Mesodermal cell (in vitro differentiated cells): ENCODE results near the gene USP22.

Experiments
- H3K27ac ChIP-seq: 2 replicates; pipeline ENCODE4 v1.7.0; 2013; ENCODE audit warnings: mild to moderate bottlenecking, low read depth, low read length, moderate library complexity; ENCODE audit not compliant: severe bottlenecking
- H3K36me3 ChIP-seq: 2 replicates; pipeline ENCODE4 v1.7.1; 2013; ENCODE audit warnings: mild to moderate bottlenecking, low read length, moderate library complexity; ENCODE audit not compliant: control insufficient read depth, insufficient read depth
- H3K4me1 ChIP-seq: one replicate; pipeline ENCODE4 v1.7.1; 2013; ENCODE audit warnings: mild to moderate bottlenecking, low read length; ENCODE audit not compliant: insufficient read depth, control insufficient read depth, poor library complexity, severe bottlenecking
- H3K4me3 ChIP-seq: 2 replicates; pipeline ENCODE4 v1.7.0; 2013; ENCODE audit warnings: low read length, control low read depth, mild to moderate bottlenecking; ENCODE audit not compliant: insufficient read depth, poor library complexity, severe bottlenecking; ENCODE audit errors: extremely low read depth
- H3K9me3 ChIP-seq: 2 replicates; pipeline ENCODE4 v1.7.1; 2013; ENCODE audit warnings: mild to moderate bottlenecking, low read length, moderate library complexity; ENCODE audit not compliant: control insufficient read depth
- WGBS, 2 experiments: methylation state at CpG; one replicate each; pipeline ENCODE4 v1.1.5; 2013; ENCODE audit warnings: missing lambda C conversion rate in 2 of 2; ENCODE audit not compliant: insufficient coverage in 2 of 2; 5-methylcytosine and 5-hydroxymethylcytosine counted together

USP22 gene

DNA sequence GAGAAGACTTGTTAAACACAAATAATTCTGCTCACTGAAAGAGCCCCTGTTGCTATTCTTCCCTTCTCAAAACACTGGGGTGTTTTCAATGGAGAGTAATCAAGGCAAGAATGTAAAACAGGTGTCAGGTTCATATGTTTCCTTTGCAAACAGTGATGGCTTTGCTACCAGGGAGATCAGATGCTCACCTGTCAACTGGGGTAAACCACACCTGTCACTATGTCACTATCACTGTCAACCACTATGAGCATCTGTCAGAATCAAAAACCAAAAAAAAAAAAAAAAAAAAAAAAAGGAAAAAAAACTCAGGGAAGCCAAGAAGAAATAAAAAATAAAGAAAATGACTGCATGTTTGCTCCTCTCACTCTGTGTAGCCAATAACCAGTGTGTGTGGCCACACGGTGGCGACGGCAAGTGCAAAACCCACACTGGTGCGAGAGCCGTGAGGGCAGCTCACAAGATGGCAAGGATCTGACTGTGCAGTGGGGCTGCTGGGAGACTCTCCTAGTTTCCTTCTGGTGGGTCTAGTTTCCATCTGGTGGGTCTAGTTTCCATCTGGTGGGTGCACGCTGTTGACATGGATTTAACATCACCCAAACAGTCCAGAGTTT lies 22.7 kb downstream of the USP22 start:
- H3K36me3 ChIP-seq = peaks cover 100% of the 10 kb centered on the region
- peaks cover 2% of the 10 kb centered on the region for H3K4me1 ChIP-seq
- H3K27ac ChIP-seq = no peak overlapping the region
- WGBS, 2 experiments = 93% methylated on average over 3 to 5 of the region's 6 CpGs
- H3K9me3 ChIP-seq = no peaks in the 10 kb centered on the region
- no peak overlapping the region for H3K4me3 ChIP-seq

GRCh38 chr17:21018894-21019293 lies 23.9 kb downstream of the USP22 start:
- Histone ChIP-seq H3K9me3 (no peaks in the 10 kb centered on the region), H3K36me3 (peaks cover 100% of the 10 kb centered on the region), H3K27ac (no peak overlapping the region), H3K4me3 (no peak overlapping the region), H3K4me1 (peaks cover 4% of the 10 kb centered on the region)
- 93 to 99% methylated on average over 7 to 9 of the region's 9 CpGs for WGBS, 2 experiments

DNA sequence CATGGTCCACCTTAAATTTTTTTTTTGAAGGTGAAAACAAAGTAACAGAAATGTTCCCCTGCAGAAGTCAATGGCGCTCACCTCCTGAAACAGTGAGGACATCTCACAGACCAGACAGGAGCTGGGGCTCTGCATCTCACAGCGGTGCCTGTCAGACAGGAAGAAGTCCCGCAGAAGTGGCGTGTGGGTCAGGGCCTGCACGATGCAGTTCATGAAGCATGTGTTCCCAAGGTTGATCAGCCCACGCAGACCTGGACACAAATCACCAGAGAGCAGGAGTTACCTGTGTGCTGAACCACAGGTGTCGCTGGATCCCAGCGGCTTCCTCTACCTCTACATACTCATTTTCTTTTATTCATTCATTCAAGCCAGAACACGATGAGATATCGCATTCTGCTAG lies 24.9 kb downstream of the USP22 start:
- Histone ChIP-seq H3K36me3 (peaks cover 100% of the 10 kb centered on the region), H3K4me3 (no peak overlapping the region), H3K4me1 (peaks cover 4% of the 10 kb centered on the region)

DNA sequence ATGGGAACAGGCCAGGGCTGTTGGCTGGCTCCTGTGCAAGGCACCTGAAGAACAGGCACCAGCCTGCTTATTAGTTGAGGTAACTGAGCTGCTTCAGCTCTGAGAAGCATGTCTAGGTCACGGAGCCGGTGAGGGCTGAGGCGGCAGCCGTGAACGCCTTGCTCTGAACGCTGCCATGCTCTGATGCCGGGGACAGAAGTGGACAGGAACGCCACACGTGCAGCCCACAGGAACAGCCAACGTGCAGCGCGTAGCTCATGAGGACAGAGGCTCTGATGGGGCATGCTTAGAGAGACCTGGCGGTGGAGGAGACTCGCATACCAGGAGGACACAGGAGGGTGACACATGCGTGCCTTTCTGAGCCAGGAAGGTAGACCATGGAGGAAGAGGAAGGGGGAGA lies 25.6 kb downstream of the USP22 start:
- 94% methylated on average over 14 to 15 of the region's 15 CpGs for WGBS, 2 experiments
- H3K9me3 ChIP-seq = no peaks in the 10 kb centered on the region
- H3K36me3 ChIP-seq = peaks cover 100% of the 10 kb centered on the region

More for the DNA sequence above, 24.9 kb downstream of the USP22 start:
- Histone ChIP-seq H3K27ac (no peak overlapping the region), H3K9me3 (no peaks in the 10 kb centered on the region)
- WGBS, 2 experiments = 96 to 99% methylated on average over 9 to 10 of the region's 10 CpGs

DNA sequence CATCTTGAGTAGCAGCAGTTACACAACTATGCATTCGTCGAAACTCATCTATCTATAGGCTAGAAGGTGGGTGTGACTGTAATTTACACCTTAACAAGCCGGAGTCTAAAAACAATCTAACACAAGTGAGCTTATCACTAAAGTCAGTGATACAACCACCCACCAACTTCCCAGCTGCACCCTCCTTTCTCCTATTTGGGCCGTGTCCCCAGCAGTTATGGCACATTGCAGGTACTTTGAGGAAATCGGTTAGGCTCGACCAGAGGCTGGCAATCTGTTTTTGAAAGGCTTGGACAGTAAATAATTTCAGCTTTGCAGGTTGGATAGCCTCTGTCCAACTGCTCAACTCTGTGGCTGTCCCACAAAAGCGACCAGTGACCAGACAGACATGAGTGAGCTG lies 26.0 kb downstream of the USP22 start:
- no peak overlapping the region for H3K4me3 ChIP-seq
- WGBS, 2 experiments = 85 to 98% methylated on average over 3 to 5 of the region's 7 CpGs
- peaks cover 100% of the 10 kb centered on the region for H3K36me3 ChIP-seq
- no peak overlapping the region for H3K27ac ChIP-seq
- H3K9me3 ChIP-seq = no peaks in the 10 kb centered on the region
- H3K4me1 ChIP-seq = peaks cover 4% of the 10 kb centered on the region

More for the DNA sequence above, 25.6 kb downstream of the USP22 start:
- Histone ChIP-seq H3K27ac (no peak overlapping the region), H3K4me3 (no peak overlapping the region), H3K4me1 (peaks cover 4% of the 10 kb centered on the region)

DNA sequence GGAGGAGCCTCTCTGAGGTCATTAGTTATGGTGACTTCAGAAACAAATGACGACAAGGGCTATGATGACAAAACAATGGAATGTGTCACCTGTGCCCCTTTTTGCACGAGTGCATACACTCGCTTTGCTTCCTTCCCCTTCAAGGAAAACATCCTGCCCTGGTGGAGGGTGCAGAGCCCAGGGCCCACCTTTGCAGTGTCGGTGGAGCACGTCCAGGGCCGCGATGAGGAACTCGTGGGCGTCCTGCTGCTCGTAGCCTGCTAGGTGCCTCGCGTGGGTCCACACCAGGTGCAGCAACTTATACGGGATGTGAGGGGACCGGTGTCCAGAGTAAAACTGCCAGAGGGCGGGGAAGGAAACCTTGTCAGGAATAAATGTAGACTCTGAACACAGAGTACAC lies 27.2 kb downstream of the USP22 start:
- H3K4me3 ChIP-seq = no peak overlapping the region
- no peaks in the 10 kb centered on the region for H3K9me3 ChIP-seq
- H3K4me1 ChIP-seq = peaks cover 4% of the 10 kb centered on the region
- no peak overlapping the region for H3K27ac ChIP-seq
- H3K36me3 ChIP-seq = peaks cover 100% of the 10 kb centered on the region
- WGBS, 2 experiments = 92 to 98% methylated on average over 13 to 14 of the region's 15 CpGs

GRCh38 chr17:21014498-21014897 lies 28.3 kb downstream of the USP22 start:
- Histone ChIP-seq H3K4me3 (no peak overlapping the region), H3K27ac (no peak overlapping the region), H3K36me3 (peaks cover 100% of the 10 kb centered on the region), H3K9me3 (no peaks in the 10 kb centered on the region), H3K4me1 (peaks cover 4% of the 10 kb centered on the region)
- WGBS, 2 experiments = 98% methylated on average over 10 of the region's 11 CpGs

DNA sequence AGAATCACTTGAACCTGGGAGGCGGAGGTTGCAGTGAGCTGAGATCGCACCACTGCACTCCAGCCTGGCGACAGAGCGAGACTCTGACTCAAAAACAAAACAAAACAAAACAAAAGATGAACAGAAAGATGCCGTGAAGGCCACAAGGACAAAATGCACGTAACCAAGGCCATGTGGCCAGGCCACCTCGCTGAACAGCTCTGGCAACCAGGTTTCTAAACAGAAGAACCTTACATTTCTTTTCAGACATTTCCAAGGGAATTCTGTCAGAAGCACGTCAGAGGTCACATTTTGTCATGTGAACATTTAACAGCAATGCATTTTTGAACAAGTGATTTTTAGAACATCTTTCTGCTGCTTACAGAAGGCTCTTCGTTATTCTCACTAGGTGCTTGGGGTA lies 28.8 kb downstream of the USP22 start:
- no peak overlapping the region for H3K4me3 ChIP-seq
- no peak overlapping the region for H3K27ac ChIP-seq
- peaks cover 4% of the 10 kb centered on the region for H3K4me1 ChIP-seq
- H3K9me3 ChIP-seq = no peaks in the 10 kb centered on the region
- H3K36me3 ChIP-seq = peaks cover 100% of the 10 kb centered on the region
- 85 to 100% methylated on average over 5 to 6 of the region's 9 CpGs for WGBS, 2 experiments

- Histone ChIP-seq H3K27ac (no peak overlapping the region), H3K9me3 (no peaks in the 10 kb centered on the region), H3K4me3 (no peak overlapping the region), H3K4me1 (peaks cover 4% of the 10 kb centered on the region), H3K36me3 (peaks cover 100% of the 10 kb centered on the region)
- 93 to 98% methylated on average over 4 to 7 of the region's 8 CpGs for WGBS, 2 experiments
Observed at GRCh38 chr17:21012736-21013135, 30.1 kb downstream of the USP22 start.

- WGBS, 2 experiments = 96 to 97% methylated on average over 25 to 27 of the region's 27 CpGs
- peaks cover 98% of the 10 kb centered on the region for H3K36me3 ChIP-seq
- peaks cover 4% of the 10 kb centered on the region for H3K4me1 ChIP-seq
- no peaks in the 10 kb centered on the region for H3K9me3 ChIP-seq
- H3K27ac ChIP-seq = no peak overlapping the region
- H3K4me3 ChIP-seq = no peak overlapping the region
Observed at GRCh38 chr17:21010705-21011596, 31.9 kb downstream of the USP22 start.
